Measurements from ENCODE around the gene NUP93.

Gene NUP93

GRCh38 chr16:56896244-56896643, 166.3 kb downstream of the NUP93 start:
- H3K36me3 ChIP-seq (ENCODE audit: control insufficient read depth, insufficient read depth, low read length), result no peaks in the 10 kb centered on the region

GRCh38 chr16:56897026-56897799, 167.3 kb downstream of the NUP93 start:
- Histone ChIP-seq H3K9ac (ENCODE audit: low read depth, low read length) (no peak overlapping the region), H3K4me1 (ENCODE audit: control insufficient read depth, insufficient read depth, low read length) (no peaks in the 10 kb centered on the region), H3K36me3 (ENCODE audit: control insufficient read depth, insufficient read depth, low read length) (no peaks in the 10 kb centered on the region), H3K9me3 (ENCODE audit: control insufficient read depth, insufficient read depth, low read length) (no peaks in the 10 kb centered on the region), H3K27me3 (ENCODE audit: control insufficient read depth, insufficient read depth, low read length) (no peaks in the 10 kb centered on the region), H3K4me3 (ENCODE audit: low read depth, low read length) (no peak overlapping the region)

More at GRCh38 chr16:56896244-56896643, 166.3 kb downstream of the NUP93 start:
- H3K4me1 ChIP-seq (ENCODE audit: control insufficient read depth, insufficient read depth, low read length), result no peaks in the 10 kb centered on the region
- H3K9ac ChIP-seq (ENCODE audit: low read depth, low read length), result no peak overlapping the region
- H3K4me3 ChIP-seq (ENCODE audit: low read depth, low read length), result no peak overlapping the region
- no peaks in the 10 kb centered on the region for H3K27me3 ChIP-seq (ENCODE audit: control insufficient read depth, insufficient read depth, low read length)
- no peaks in the 10 kb centered on the region for H3K9me3 ChIP-seq (ENCODE audit: control insufficient read depth, insufficient read depth, low read length)

- H3K9ac ChIP-seq (ENCODE audit: low read depth, low read length), result no peak overlapping the region
- no peaks in the 10 kb centered on the region for H3K36me3 ChIP-seq (ENCODE audit: control insufficient read depth, insufficient read depth, low read length)
- no peaks in the 10 kb centered on the region for H3K9me3 ChIP-seq (ENCODE audit: control insufficient read depth, insufficient read depth, low read length)
- H3K4me1 ChIP-seq (ENCODE audit: control insufficient read depth, insufficient read depth, low read length), result no peaks in the 10 kb centered on the region
- no peaks in the 10 kb centered on the region for H3K27me3 ChIP-seq (ENCODE audit: control insufficient read depth, insufficient read depth, low read length)
- no peak overlapping the region for H3K4me3 ChIP-seq (ENCODE audit: low read depth, low read length)
Measured at GRCh38 chr16:56898847-56899246, 168.9 kb downstream of the NUP93 start.

Data from iPS-15b (cell line).